ENCODE data around the gene PKN2.

Gene PKN2

GRCh38 chr1:88683541-88684481, at the start of gene PKN2:
Gene PKN2, plus strand, starts transcription at chr1:88684273. Its CDS starts 308 bp downstream, at chr1:88684581.
- peak; percentile 96 for DNase-seq (ENCODE audit: low read depth)

- no peak for DNase-seq (ENCODE audit: low read depth)
Observed at GRCh38 chr1:88634538-88634937, 49.5 kb upstream of the PKN2 start.

DNA sequence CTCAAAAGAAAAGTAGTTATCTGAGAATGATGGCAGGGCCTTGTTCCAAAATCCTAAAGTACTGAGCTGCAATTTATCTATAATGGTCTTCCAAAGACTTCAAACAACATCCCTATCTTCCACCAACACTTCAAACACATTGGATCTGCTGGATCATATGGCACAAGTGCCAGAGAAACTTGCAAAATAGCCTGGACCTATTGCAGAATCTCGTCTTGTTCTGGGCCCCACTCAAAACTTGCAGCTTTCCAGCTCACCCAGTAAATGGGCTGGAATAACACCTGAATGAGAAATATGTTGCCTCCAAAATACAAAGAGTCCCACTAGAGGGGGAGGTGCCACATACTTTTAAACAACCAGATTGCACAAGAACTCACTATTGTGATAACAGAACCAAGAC, 44.0 kb upstream of the PKN2 start:
- DNase-seq (ENCODE audit: low read depth) = no peak

DNA sequence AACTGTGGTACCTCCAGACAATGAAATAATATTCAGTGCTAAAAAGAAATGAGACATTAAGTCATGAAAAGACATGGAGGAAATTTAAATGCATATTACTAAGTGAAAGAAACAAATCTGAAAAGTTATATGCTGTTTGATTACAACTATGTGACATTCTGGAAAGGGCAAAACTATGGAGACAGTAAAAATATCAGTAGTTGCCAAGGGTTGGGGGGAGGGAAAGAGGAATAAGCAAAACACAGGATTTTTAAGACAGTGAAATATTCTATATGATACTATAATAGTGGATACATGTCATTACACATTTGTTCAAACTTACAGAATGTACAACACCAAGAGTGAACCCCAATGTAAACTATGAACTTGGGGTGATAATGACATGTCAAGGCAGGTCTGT, 38.2 kb upstream of the PKN2 start:
- DNase-seq (ENCODE audit: low read depth) = no peak

DNA sequence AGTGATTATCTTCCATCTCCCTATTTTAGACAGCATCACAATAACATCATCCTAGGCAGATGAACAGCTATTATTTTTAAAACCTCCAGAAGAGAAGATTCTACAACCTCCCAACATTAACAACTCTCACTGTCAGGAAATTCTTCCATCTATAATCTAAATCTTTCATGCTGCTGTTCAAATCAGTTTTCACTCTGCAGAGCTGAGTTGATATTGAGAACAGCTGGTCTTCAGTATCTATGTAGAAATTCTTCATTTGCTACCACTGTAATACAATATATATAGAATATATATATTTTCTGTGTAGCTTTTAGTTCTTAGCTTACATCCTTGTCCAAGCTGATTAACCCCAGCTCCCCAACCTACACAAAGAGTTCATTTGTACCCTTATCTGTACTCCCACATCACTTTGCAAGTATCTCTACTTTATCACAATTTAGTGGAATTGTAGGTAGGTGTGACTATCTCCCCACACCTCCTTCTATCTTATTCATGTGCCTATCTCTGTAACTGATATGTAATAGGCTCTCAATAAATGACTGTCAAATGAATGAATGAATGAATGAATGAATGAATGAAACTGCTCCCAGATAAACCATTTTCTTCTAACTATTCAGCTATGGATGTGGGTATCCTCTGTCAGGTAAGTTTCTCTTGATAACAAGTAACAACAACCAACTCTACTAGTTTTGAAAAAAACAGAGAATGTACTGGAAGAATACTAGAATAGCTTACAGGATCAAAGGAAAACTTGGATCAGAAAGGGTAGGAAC, 37.4 kb upstream of the PKN2 start:
- no peak for DNase-seq (ENCODE audit: low read depth)

DNA sequence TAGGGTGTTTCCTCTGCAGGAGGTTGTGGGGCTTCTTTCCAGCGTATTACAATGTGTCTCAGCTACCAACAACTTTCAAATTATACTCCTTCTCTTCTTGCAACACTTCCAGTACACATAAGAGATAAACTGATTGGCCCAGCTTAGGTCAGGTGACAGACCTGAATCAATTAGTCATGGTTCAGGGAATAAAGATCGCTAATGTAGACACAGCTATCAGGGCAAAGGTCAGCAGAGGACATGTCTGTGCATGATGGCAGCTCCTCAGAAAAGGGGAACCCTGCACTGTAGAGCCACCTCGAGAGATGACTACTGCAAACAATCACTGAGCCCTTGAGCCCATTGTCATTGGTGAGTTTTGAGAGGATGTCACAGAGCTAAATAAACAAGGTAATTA, 36.8 kb upstream of the PKN2 start:
- no peak for DNase-seq (ENCODE audit: low read depth)

- DNase-seq (ENCODE audit: low read depth) = no peak
Observed at GRCh38 chr1:88647749-88648415, 36.2 kb upstream of the PKN2 start.

- no peak for DNase-seq (ENCODE audit: low read depth)
Observed at GRCh38 chr1:88648706-88649105, 35.4 kb upstream of the PKN2 start.

GRCh38 chr1:88649932-88650331, 34.1 kb upstream of the PKN2 start:
- no peak for DNase-seq (ENCODE audit: low read depth)

DNA sequence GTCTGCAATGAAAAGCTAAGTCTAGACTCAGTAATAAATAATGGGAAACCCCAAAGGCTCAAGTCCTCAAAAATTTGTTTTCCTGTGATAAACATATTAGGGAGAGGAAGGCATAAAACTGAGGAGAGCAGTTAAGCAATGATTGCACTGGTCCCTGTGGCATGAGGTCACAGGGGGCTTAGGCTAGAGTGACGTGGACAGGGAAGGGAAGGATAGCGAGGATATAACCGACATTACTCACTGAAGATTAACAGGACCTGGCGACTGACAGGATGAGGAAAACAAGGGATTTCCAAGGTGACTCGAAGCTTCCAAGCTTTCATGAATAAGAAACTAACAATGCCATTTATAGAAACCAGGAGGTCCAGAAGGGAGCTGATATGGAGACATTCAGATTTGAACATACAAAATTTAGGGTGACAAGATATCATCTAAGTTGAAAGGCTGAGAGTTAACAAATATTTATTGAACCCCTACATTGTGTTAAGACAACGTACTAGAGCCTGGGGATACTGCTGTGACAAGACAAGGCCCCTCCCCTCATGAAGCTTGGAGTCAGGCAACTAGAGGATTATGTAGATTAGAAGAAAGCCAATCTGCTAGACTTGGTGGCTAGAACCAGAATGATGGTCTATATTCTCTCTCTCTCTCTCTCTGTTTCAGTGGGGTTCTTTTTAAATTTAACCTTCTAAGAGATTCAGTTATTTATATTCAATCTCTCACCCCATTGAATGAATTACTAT, 33.2 kb upstream of the PKN2 start:
- no peak for DNase-seq (ENCODE audit: low read depth)

DNA sequence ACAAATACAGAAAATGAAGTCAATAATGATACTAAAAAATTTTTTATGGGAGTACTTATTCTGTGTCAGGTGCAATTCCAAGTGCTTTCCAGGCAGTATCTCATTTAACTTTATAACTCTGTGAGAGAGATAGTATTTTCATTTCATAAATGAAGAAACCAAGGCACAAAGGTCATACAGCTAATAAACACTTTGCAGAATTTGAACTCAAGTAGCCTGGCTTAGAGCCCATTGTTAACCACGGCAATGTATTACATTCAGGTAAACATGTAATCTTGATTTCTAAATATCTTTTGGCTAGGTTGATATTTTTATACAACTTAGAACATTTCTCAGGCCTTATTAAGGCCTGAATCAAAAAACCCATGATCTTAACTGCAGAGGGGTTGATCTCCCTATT, 28.9 kb upstream of the PKN2 start:
- no peak for DNase-seq (ENCODE audit: low read depth)

DNA sequence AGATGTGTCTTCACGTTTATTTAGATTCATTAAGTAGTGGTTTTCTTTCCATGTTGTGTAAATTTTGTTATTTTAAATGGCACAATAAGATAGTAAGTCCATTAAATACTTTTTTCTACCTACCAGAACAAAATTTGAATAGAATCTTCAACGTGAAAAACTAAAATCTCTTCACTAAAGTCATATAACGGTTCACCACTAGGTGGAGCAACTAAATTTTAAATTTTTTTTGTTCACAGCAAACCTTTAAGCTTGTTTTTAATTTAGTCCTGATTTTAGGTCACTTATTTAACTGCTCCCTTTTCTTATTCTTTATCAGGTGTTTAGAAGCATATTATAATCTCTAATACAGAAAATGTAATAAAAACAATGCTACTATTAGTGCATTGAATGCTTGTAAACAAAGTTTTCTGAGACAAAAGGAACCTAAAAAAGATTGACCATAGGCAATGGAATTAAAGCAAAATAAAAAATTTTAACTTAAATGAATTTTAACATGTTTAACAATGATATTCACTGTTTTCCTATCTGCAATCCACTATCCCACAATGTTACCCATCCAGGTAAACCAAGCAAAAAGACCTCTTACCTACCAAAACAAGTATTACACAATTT, 28.3 kb upstream of the PKN2 start:
- no peak for DNase-seq (ENCODE audit: low read depth)

GRCh38 chr1:88658419-88658818, 25.7 kb upstream of the PKN2 start:
- no peak for DNase-seq (ENCODE audit: low read depth)

GRCh38 chr1:88659552-88659951, 24.5 kb upstream of the PKN2 start:
- DNase-seq (ENCODE audit: low read depth) = no peak

DNA sequence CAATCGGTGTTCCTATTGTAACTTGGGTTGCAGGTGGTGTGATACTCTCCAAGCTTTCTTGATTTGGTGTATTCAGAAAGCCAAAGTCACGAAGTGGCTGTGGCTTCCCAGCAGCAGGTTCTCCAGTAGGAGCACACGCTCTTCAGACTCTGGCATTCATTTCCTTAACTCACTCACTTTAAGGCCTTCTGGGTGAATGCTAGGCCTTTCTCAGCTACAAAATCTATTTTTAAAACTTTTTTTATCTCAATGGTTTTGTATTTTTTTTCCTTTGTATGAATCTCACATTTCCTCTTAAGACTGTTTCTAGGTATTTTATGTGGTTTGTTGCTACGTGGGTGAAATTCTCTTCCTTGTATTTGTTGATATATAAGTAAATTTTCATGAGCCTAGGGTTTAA, 22.9 kb upstream of the PKN2 start:
- no peak for DNase-seq (ENCODE audit: low read depth)

DNA sequence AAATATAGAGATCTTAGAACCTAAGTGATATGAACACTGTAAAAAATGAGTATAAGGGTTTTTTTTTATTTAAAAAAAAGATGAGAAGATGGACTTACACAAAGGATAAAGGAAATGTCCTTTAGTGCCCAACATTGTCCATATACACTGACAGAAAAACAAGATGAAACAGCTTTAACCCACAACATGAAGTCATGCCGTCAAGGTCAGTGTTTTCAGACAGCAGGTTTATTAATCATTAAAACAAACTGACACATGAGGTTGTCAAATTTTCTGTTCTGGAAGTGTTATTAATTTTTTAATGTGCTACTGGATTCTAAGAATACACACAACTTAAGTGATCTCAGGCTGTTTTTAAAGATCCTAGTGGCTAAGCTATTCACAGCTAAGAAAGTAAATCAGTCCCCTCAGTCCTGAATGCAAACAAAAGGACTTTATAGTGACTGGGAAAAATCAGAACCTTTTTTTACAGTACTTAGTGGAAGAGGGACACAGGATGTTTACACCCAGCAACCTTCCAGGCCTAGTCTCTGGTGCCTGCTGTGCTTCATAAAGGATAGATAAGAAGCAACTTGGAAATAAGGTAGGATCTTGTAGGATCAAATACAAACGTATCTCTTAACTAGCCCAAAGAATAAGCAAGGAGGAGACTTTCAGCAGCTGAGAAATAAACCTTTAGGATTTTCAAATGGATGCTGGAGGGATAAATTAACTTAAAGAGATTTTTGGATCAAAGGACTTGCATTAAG, 21.9 kb upstream of the PKN2 start:
- DNase-seq (ENCODE audit: low read depth) = no peak

- DNase-seq (ENCODE audit: low read depth) = no peak
Observed at GRCh38 chr1:88662723-88663122, 21.4 kb upstream of the PKN2 start.

DNA sequence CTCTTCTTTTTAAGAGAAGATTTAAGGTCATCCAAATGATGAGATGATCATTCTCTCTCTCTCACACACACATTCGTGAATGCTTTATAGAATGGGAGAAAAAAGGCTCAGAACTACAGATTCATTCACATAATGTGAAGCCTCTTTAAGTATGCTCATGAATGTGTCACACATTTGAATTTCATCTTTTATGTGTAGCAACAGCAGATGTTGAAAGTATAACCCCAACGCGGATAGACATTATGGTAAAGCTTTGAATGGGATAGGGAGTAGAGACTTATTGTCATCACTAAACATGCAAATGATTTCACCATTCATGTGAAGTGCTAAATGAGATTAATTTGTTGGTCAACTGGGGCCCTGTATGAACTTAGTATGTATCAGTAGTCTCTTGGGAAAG, 15.7 kb upstream of the PKN2 start:
- DNase-seq (ENCODE audit: low read depth) = no peak

DNA sequence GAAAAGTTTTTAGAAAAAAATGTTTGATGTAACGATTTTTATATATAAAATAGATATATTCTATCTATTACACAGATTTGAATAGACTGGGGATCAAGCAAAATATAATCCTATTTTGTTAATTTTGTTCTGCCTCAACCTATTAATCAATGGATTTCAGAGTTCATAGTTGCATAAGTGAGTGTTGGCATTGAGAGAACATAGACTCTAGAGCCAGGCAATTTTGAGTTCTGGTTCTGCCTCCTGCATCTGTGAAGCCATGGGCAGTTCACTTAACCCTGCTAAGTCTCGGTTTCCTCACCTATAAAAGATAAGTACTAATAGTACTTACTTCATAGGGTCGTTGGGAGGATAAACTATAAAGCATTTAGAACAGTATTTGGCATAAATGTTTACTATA, 13.6 kb upstream of the PKN2 start:
- DNase-seq (ENCODE audit: low read depth) = no peak

GRCh38 chr1:88673446-88673845, 10.6 kb upstream of the PKN2 start:
- no peak for DNase-seq (ENCODE audit: low read depth)

GRCh38 chr1:88678405-88678804, 5.7 kb upstream of the PKN2 start:
- no peak for DNase-seq (ENCODE audit: low read depth)

Measured in T-helper 22 cell (primary cell).